ENCODE measurements around the gene TSEN2.
A peak's percentile ranks its signal among the peaks of the same experiment; 100 is the strongest.
"Not testable (repeated sequence)": the region's sequence is repeated elsewhere in the genome, so short reads cannot be mapped to it uniquely, and the experiment has no call there.

Gene TSEN2

GRCh38 chr3:12476238-12476897, 7.9 kb upstream of the TSEN2 start:
- H3K27me3 ChIP-seq (ENCODE audit: low read depth, low read length), result no peaks in the 10 kb centered on the region
- H3K36me3 ChIP-seq (ENCODE audit: control insufficient read depth in 1 of 2, insufficient read depth in 2 of 2, low read length in 2 of 2), result no peaks in the 10 kb centered on the region
- H3K27ac ChIP-seq (ENCODE audit: low read length), result peak overlapping the region; percentile 25
- H3K9me3 ChIP-seq (ENCODE audit: control insufficient read depth in 1 of 2, low read length in 2 of 2), result no peaks in the 10 kb centered on the region
- no peak overlapping the region for H3K4me3 ChIP-seq (ENCODE audit: low read depth in 1 of 2, low read length in 2 of 2)
- H3K4me1 ChIP-seq (ENCODE audit: control insufficient read depth in 1 of 2, insufficient read depth in 2 of 2, low read length in 2 of 2), result peaks cover 3 to 7% of the 10 kb centered on the region in 2 donors

GRCh38 chr3:12477256-12477655, 7.0 kb upstream of the TSEN2 start:
- no peaks in the 10 kb centered on the region for H3K36me3 ChIP-seq (ENCODE audit: control insufficient read depth in 1 of 2, insufficient read depth in 2 of 2, low read length in 2 of 2)
- H3K27me3 ChIP-seq (ENCODE audit: low read depth, low read length), result no peaks in the 10 kb centered on the region
- H3K4me1 ChIP-seq (ENCODE audit: control insufficient read depth in 1 of 2, insufficient read depth in 2 of 2, low read length in 2 of 2), result peaks cover 3 to 7% of the 10 kb centered on the region in 2 donors
- no peak overlapping the region for H3K4me3 ChIP-seq (ENCODE audit: low read depth in 1 of 2, low read length in 2 of 2)
- no peak overlapping the region for H3K27ac ChIP-seq (ENCODE audit: low read length)
- H3K9me3 ChIP-seq (ENCODE audit: control insufficient read depth in 1 of 2, low read length in 2 of 2), result no peaks in the 10 kb centered on the region

GRCh38 chr3:12478326-12478725, 6.0 kb upstream of the TSEN2 start:
- Histone ChIP-seq H3K36me3 (ENCODE audit: control insufficient read depth in 1 of 2, insufficient read depth in 2 of 2, low read length in 2 of 2) (no peaks in the 10 kb centered on the region), H3K27ac (ENCODE audit: low read length) (no peak overlapping the region), H3K27me3 (ENCODE audit: low read depth, low read length) (no peaks in the 10 kb centered on the region), H3K4me3 (ENCODE audit: low read depth in 1 of 2, low read length in 2 of 2) (no peak overlapping the region), H3K9me3 (ENCODE audit: control insufficient read depth in 1 of 2, low read length in 2 of 2) (no peaks in the 10 kb centered on the region), H3K4me1 (ENCODE audit: control insufficient read depth in 1 of 2, insufficient read depth in 2 of 2, low read length in 2 of 2) (peaks cover 6 to 7% of the 10 kb centered on the region in 2 donors)

GRCh38 chr3:12479198-12479597, 5.1 kb upstream of the TSEN2 start:
- not testable (repeated sequence) for H3K36me3 ChIP-seq (ENCODE audit: control insufficient read depth in 1 of 2, insufficient read depth in 2 of 2, low read length in 2 of 2); H3K27ac ChIP-seq (ENCODE audit: low read length); H3K9me3 ChIP-seq (ENCODE audit: control insufficient read depth in 1 of 2, low read length in 2 of 2); H3K27me3 ChIP-seq (ENCODE audit: low read depth, low read length)
- Histone ChIP-seq H3K4me3 (ENCODE audit: low read depth in 1 of 2, low read length in 2 of 2) (peak overlapping the region in 1 of 2 donors; percentile 0), H3K4me1 (ENCODE audit: control insufficient read depth in 1 of 2, insufficient read depth in 2 of 2, low read length in 2 of 2) (peaks cover 12 to 14% of the 10 kb centered on the region in 2 donors)

- peaks cover 14 to 15% of the 10 kb centered on the region in 2 donors for H3K4me1 ChIP-seq (ENCODE audit: control insufficient read depth in 1 of 2, insufficient read depth in 2 of 2, low read length in 2 of 2)
- no peak overlapping the region for H3K27ac ChIP-seq (ENCODE audit: low read length)
- no peaks in the 10 kb centered on the region for H3K9me3 ChIP-seq (ENCODE audit: control insufficient read depth in 1 of 2, low read length in 2 of 2)
- no peaks in the 10 kb centered on the region for H3K27me3 ChIP-seq (ENCODE audit: low read depth, low read length)
- H3K4me3 ChIP-seq (ENCODE audit: low read depth in 1 of 2, low read length in 2 of 2), result peak overlapping the region in 1 of 2 donors; percentile 0
- H3K36me3 ChIP-seq (ENCODE audit: control insufficient read depth in 1 of 2, insufficient read depth in 2 of 2, low read length in 2 of 2), result no peaks in the 10 kb centered on the region
Observed at GRCh38 chr3:12479919-12480427, 4.3 kb upstream of the TSEN2 start.

- no peaks in the 10 kb centered on the region for H3K27me3 ChIP-seq (ENCODE audit: low read depth, low read length)
- no peaks in the 10 kb centered on the region for H3K9me3 ChIP-seq (ENCODE audit: control insufficient read depth in 1 of 2, low read length in 2 of 2)
- no peaks in the 10 kb centered on the region for H3K36me3 ChIP-seq (ENCODE audit: control insufficient read depth in 1 of 2, insufficient read depth in 2 of 2, low read length in 2 of 2)
- H3K27ac ChIP-seq (ENCODE audit: low read length), result peak overlapping the region; percentile 62
- peak overlapping the region; percentile 77 to 93 for H3K4me3 ChIP-seq (ENCODE audit: low read depth in 1 of 2, low read length in 2 of 2)
- H3K4me1 ChIP-seq (ENCODE audit: control insufficient read depth in 1 of 2, insufficient read depth in 2 of 2, low read length in 2 of 2), result peaks cover 14 to 20% of the 10 kb centered on the region in 2 donors
Observed at GRCh38 chr3:12483410-12483809, 870 bp upstream of the TSEN2 start.

GRCh38 chr3:12483872-12484197, 445 bp upstream of the TSEN2 start:
- Histone ChIP-seq H3K27me3 (ENCODE audit: low read depth, low read length) (no peaks in the 10 kb centered on the region), H3K36me3 (ENCODE audit: control insufficient read depth in 1 of 2, insufficient read depth in 2 of 2, low read length in 2 of 2) (no peaks in the 10 kb centered on the region), H3K9me3 (ENCODE audit: control insufficient read depth in 1 of 2, low read length in 2 of 2) (no peaks in the 10 kb centered on the region), H3K4me1 (ENCODE audit: control insufficient read depth in 1 of 2, insufficient read depth in 2 of 2, low read length in 2 of 2) (peaks cover 14 to 20% of the 10 kb centered on the region in 2 donors), H3K27ac (ENCODE audit: low read length) (peak overlapping the region; percentile 62), H3K4me3 (ENCODE audit: low read depth in 1 of 2, low read length in 2 of 2) (peak overlapping the region; percentile 77 to 93)

GRCh38 chr3:12484983-12485327, 675 bp downstream of the TSEN2 start:
- Histone ChIP-seq H3K4me1 (ENCODE audit: control insufficient read depth in 1 of 2, insufficient read depth in 2 of 2, low read length in 2 of 2) (peaks cover 6 to 20% of the 10 kb centered on the region in 2 donors), H3K27ac (ENCODE audit: low read length) (peak overlapping the region; percentile 74)

GRCh38 chr3:12486001-12486400, 1.7 kb downstream of the TSEN2 start:
- H3K27ac ChIP-seq (ENCODE audit: low read length), result no peak overlapping the region
- H3K9me3 ChIP-seq (ENCODE audit: control insufficient read depth in 1 of 2, low read length in 2 of 2), result no peaks in the 10 kb centered on the region
- H3K4me3 ChIP-seq (ENCODE audit: low read depth in 1 of 2, low read length in 2 of 2), result no peak overlapping the region
- H3K27me3 ChIP-seq (ENCODE audit: low read depth, low read length), result no peaks in the 10 kb centered on the region
- H3K36me3 ChIP-seq (ENCODE audit: control insufficient read depth in 1 of 2, insufficient read depth in 2 of 2, low read length in 2 of 2), result peaks cover 8% of the 10 kb centered on the region in 2 donors
- peaks cover 6 to 18% of the 10 kb centered on the region in 2 donors for H3K4me1 ChIP-seq (ENCODE audit: control insufficient read depth in 1 of 2, insufficient read depth in 2 of 2, low read length in 2 of 2)

More at GRCh38 chr3:12484983-12485327, 675 bp downstream of the TSEN2 start:
- peaks cover 4% of the 10 kb centered on the region in 2 donors for H3K36me3 ChIP-seq (ENCODE audit: control insufficient read depth in 1 of 2, insufficient read depth in 2 of 2, low read length in 2 of 2)
- peak overlapping the region; percentile 77 to 93 for H3K4me3 ChIP-seq (ENCODE audit: low read depth in 1 of 2, low read length in 2 of 2)
- H3K9me3 ChIP-seq (ENCODE audit: control insufficient read depth in 1 of 2, low read length in 2 of 2), result no peaks in the 10 kb centered on the region
- H3K27me3 ChIP-seq (ENCODE audit: low read depth, low read length), result no peaks in the 10 kb centered on the region

GRCh38 chr3:12486916-12487315, 2.6 kb downstream of the TSEN2 start:
- Histone ChIP-seq H3K4me1 (ENCODE audit: control insufficient read depth in 1 of 2, insufficient read depth in 2 of 2, low read length in 2 of 2) (peaks cover 6 to 18% of the 10 kb centered on the region in 2 donors), H3K36me3 (ENCODE audit: control insufficient read depth in 1 of 2, insufficient read depth in 2 of 2, low read length in 2 of 2) (peaks cover 8 to 15% of the 10 kb centered on the region in 2 donors), H3K27me3 (ENCODE audit: low read depth, low read length) (no peaks in the 10 kb centered on the region), H3K4me3 (ENCODE audit: low read depth in 1 of 2, low read length in 2 of 2) (no peak overlapping the region), H3K9me3 (ENCODE audit: control insufficient read depth in 1 of 2, low read length in 2 of 2) (no peaks in the 10 kb centered on the region), H3K27ac (ENCODE audit: low read length) (no peak overlapping the region)

- no peaks in the 10 kb centered on the region for H3K27me3 ChIP-seq (ENCODE audit: low read depth, low read length)
Observed at GRCh38 chr3:12487336-12487735, 3.1 kb downstream of the TSEN2 start.

GRCh38 chr3:12487786-12488185, 3.5 kb downstream of the TSEN2 start:
- peaks cover 8 to 19% of the 10 kb centered on the region in 2 donors for H3K36me3 ChIP-seq (ENCODE audit: control insufficient read depth in 1 of 2, insufficient read depth in 2 of 2, low read length in 2 of 2)
- H3K9me3 ChIP-seq (ENCODE audit: control insufficient read depth in 1 of 2, low read length in 2 of 2), result no peaks in the 10 kb centered on the region
- H3K4me1 ChIP-seq (ENCODE audit: control insufficient read depth in 1 of 2, insufficient read depth in 2 of 2, low read length in 2 of 2), result peaks cover 6 to 18% of the 10 kb centered on the region in 2 donors
- H3K4me3 ChIP-seq (ENCODE audit: low read depth in 1 of 2, low read length in 2 of 2), result no peak overlapping the region
- H3K27me3 ChIP-seq (ENCODE audit: low read depth, low read length), result no peaks in the 10 kb centered on the region
- no peak overlapping the region for H3K27ac ChIP-seq (ENCODE audit: low read length)

More at GRCh38 chr3:12487336-12487735, 3.1 kb downstream of the TSEN2 start:
- Histone ChIP-seq H3K9me3 (ENCODE audit: control insufficient read depth in 1 of 2, low read length in 2 of 2) (no peaks in the 10 kb centered on the region), H3K36me3 (ENCODE audit: control insufficient read depth in 1 of 2, insufficient read depth in 2 of 2, low read length in 2 of 2) (peaks cover 8 to 19% of the 10 kb centered on the region in 2 donors), H3K4me1 (ENCODE audit: control insufficient read depth in 1 of 2, insufficient read depth in 2 of 2, low read length in 2 of 2) (peaks cover 6 to 18% of the 10 kb centered on the region in 2 donors), H3K4me3 (ENCODE audit: low read depth in 1 of 2, low read length in 2 of 2) (no peak overlapping the region), H3K27ac (ENCODE audit: low read length) (no peak overlapping the region)

All from muscle layer of duodenum (tissue), 2 donors.